ENCODE results near the gene SSPN.

SSPN gene

GRCh38 chr12:26266881-26267280, 71.5 kb downstream of the SSPN start:
- no peak for DNase-seq (ENCODE audit: low spot score)

GRCh38 chr12:26268841-26269561, 73.6 kb downstream of the SSPN start:
- DNase-seq (ENCODE audit: low spot score), result no peak

- DNase-seq (ENCODE audit: low spot score), result no peak
These were observed 74.3 kb downstream of the SSPN start for GRCh38 chr12:26269562-26270284.

GRCh38 chr12:26271024-26271423, 75.7 kb downstream of the SSPN start:
- DNase-seq (ENCODE audit: low spot score), result no peak

- DNase-seq (ENCODE audit: low spot score), result no peak
These were observed 76.6 kb downstream of the SSPN start for GRCh38 chr12:26271889-26272492.

- DNase-seq (ENCODE audit: low spot score), result no peak
These were observed 77.5 kb downstream of the SSPN start for GRCh38 chr12:26272851-26273250.

GRCh38 chr12:26273811-26274210, 78.4 kb downstream of the SSPN start:
- DNase-seq (ENCODE audit: low spot score), result no peak

GRCh38 chr12:26274441-26275312, 79.3 kb downstream of the SSPN start:
- peak; percentile 4 for DNase-seq (ENCODE audit: low spot score)

GRCh38 chr12:26275313-26276131, 80.1 kb downstream of the SSPN start:
- DNase-seq (ENCODE audit: low spot score), result no peak

- no peak for DNase-seq (ENCODE audit: low spot score)
These were observed 81.3 kb downstream of the SSPN start for GRCh38 chr12:26276709-26277108.

GRCh38 chr12:26277506-26278246, 82.3 kb downstream of the SSPN start:
- no peak for DNase-seq (ENCODE audit: low spot score)

- no peak for DNase-seq (ENCODE audit: low spot score)
These were observed 82.9 kb downstream of the SSPN start for GRCh38 chr12:26278266-26278665.

- DNase-seq (ENCODE audit: low spot score), result no peak
These were observed 83.3 kb downstream of the SSPN start for GRCh38 chr12:26278666-26279065.

- DNase-seq (ENCODE audit: low spot score), result no peak
These were observed 83.7 kb downstream of the SSPN start for GRCh38 chr12:26279091-26279490.

- DNase-seq (ENCODE audit: low spot score), result no peak
These were observed 84.5 kb downstream of the SSPN start for GRCh38 chr12:26279908-26280307.

- no peak for DNase-seq (ENCODE audit: low spot score)
These were observed 85.5 kb downstream of the SSPN start for GRCh38 chr12:26280869-26281268.

GRCh38 chr12:26281320-26281719, 85.9 kb downstream of the SSPN start:
- no peak for DNase-seq (ENCODE audit: low spot score)

GRCh38 chr12:26282339-26282940, 87.1 kb downstream of the SSPN start:
- no peak for DNase-seq (ENCODE audit: low spot score)

- DNase-seq (ENCODE audit: low spot score), result no peak
These were observed 87.7 kb downstream of the SSPN start for GRCh38 chr12:26283046-26283445.

- DNase-seq (ENCODE audit: low spot score), result no peak
These were observed 88.2 kb downstream of the SSPN start for GRCh38 chr12:26283617-26284016.
